Right ventricle myocardium superior (tissue), 1 donor: Measurements from ENCODE around the gene KDM8. TPM values are rescaled to one million over a fixed set of nuclear protein-coding genes. Genes with fewer than 3 reads are reported as not detected.

Experiments used
- total RNA-seq: library from RNA; stranded (reverse); fragmentation: NEBNext Ultra II Directional; extraction: Animal tissue kit (Norgen Biotek cat#: 25700); gene quantifications from one replicate; pipeline ENCODE4 v1.2.1, GENCODE V29; 2021
- donor health status: DM: no; HTN: yes; CAD: no; lungs with severe emphysema.

KDM8 gene
- total RNA-seq, 1 donor from 2014 or later = 2.9 TPM

Other genes with a start within 250 kb of the KDM8 start
- not detected for gene C16orf82, start 136.6 kb upstream of the KDM8 start, total RNA-seq
- 36.0 TPM for gene NSMCE1, start 65.2 kb downstream of the KDM8 start, total RNA-seq
- gene IL4R, start 110.4 kb downstream of the KDM8 start, total RNA-seq = 8.2 TPM
- 0.13 TPM for gene IL21R, start 198.6 kb downstream of the KDM8 start, total RNA-seq